ENCODE results near the gene SLX9. TPM values are rescaled to one million over a fixed set of nuclear protein-coding genes. Genes with fewer than 3 reads are reported as not detected.

Gene SLX9
- total and polyA plus RNA-seq, 2 donors (not counting 1 experiment from before 2014, with no cell fraction given): 11.7 to 15.9 TPM

DNA sequence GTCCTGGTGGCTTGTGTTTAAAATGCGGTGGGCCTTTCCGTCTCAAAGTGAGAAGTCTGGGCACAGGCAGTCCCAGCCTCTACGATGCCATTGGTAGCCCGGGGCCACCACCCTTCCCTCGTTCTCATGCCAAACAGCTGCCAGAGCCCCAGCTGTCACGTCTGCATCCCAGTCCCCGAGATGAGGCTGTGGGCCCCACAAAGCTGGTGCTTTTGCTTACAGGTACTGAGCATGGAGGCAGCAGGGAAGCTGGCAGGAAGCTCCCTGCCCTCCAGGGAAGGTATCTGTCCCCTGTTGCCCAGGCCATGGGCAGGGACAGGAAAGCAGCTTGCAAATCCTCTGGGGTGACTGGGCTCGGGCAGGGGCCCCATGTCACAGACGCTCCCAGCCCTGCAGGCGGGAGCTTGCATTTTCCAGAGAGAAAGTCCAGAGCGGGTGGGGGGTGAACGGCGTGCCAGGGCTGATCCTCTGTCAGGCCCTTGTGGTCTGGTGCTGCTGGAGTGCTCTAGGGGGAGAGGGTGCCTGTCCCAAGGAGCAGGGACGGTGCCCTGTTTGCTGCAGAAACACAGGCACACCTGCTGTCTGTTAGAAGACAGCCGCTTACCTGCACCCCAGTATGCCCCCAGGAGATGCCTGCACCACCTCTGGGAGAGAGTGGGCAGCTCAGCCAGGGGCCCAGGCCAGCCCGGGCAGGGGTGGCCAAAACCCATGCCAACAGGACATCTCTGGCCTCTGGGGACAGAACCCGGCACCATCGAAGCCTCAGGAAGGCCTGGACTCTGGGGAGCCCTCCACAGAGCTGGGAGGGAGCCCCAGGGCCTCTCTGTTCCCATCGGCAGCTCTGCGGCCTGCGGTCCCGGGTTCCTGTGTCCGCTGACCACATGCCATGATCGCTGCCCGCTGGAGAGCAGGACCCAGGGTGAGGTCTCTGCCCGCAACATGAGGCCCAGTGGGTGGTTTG is 45.9 kb downstream of the SLX9 start:
- Histone ChIP-seq H3K4me2 (replicated peaks; ENCODE audit: low read depth, low read length, poor library complexity, severe bottlenecking) (no peak overlapping the region), H2AFZ (ENCODE audit: insufficient read depth, low read depth, low read length, poor library complexity, severe bottlenecking) (no peak overlapping the region), H3K4me3 (ENCODE audit: control extremely low read depth in 1 of 5, extremely low read depth in 1 of 5, insufficient read depth in 1 of 5, low read depth in 2 of 5, low read length in 4 of 5) (no peak overlapping the region), H4K20me1 (ENCODE audit: control insufficient read depth, insufficient read depth, low read length, poor library complexity, severe bottlenecking) (no peaks in the 10 kb centered on the region), H3K9me3 (ENCODE audit: control extremely low read depth in 1 of 3, control insufficient read depth in 2 of 3, insufficient read depth in 1 of 3, low read length in 2 of 3) (peaks cover 0 to 3% (median 0%) of the 10 kb centered on the region in 3 donors), H3K79me2 (ENCODE audit: control insufficient read depth, insufficient read depth, low read length) (no peaks in the 10 kb centered on the region), H3K9ac (ENCODE audit: low read length) (no peak overlapping the region), H3K27me3 (replicated peaks in 1 of 4; ENCODE audit: control extremely low read depth in 1 of 4, control insufficient read depth in 3 of 4, insufficient read depth in 4 of 4, low read length in 3 of 4) (peaks cover 0 to 4% (median 0%) of the 10 kb centered on the region in 4 experiments), H3K27ac (ENCODE audit: low read length in 2 of 2) (no peak overlapping the region), H3K4me1 (ENCODE audit: control insufficient read depth in 2 of 2, insufficient read depth in 2 of 2, low read length in 2 of 2) (peaks cover 11 to 17% of the 10 kb centered on the region in 2 donors), H3K36me3 (replicated peaks in 1 of 2; ENCODE audit: control extremely low read depth in 1 of 2, control insufficient read depth in 1 of 2, extremely low read depth in 1 of 2, insufficient read depth in 2 of 2, low read length in 1 of 2) (no peaks in the 10 kb centered on the region)
- Mint-ChIP-seq H3K9me3 (ENCODE audit: insufficient read depth) (no peaks in the 10 kb centered on the region), H3K4me3 (no peak overlapping the region), H3K4me1 (peaks cover 6% of the 10 kb centered on the region), H3K27me3 (peaks cover 4% of the 10 kb centered on the region), H3K27ac (no peak overlapping the region)
- ChIA-PET CTCF (interaction anchor here (0.9 to 1.8 kb wide), 2 partner anchors 36 to 152 kb away, joined by 3 to 7 read pairs; no protein-coding TSS in a partner anchor), POLR2A (no interaction called here)
- 84% methylated on average over 26 of the region's 26 CpGs for WGBS (ENCODE audit: insufficient coverage)
- no peak for DNase-seq
- TF ChIP-seq, protein P1, sequence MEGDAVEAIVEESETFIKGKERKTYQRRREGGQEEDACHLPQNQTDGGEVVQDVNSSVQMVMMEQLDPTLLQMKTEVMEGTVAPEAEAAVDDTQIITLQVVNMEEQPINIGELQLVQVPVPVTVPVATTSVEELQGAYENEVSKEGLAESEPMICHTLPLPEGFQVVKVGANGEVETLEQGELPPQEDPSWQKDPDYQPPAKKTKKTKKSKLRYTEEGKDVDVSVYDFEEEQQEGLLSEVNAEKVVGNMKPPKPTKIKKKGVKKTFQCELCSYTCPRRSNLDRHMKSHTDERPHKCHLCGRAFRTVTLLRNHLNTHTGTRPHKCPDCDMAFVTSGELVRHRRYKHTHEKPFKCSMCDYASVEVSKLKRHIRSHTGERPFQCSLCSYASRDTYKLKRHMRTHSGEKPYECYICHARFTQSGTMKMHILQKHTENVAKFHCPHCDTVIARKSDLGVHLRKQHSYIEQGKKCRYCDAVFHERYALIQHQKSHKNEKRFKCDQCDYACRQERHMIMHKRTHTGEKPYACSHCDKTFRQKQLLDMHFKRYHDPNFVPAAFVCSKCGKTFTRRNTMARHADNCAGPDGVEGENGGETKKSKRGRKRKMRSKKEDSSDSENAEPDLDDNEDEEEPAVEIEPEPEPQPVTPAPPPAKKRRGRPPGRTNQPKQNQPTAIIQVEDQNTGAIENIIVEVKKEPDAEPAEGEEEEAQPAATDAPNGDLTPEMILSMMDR (IDR thresholded peaks at IDR 0.05): no peak
- no peak for TF ChIP-seq EZH2 (IDR thresholded peaks at IDR 0.05; ENCODE audit: borderline replicate concordance, insufficient read depth, low read depth, low read length, poor library complexity, severe bottlenecking)
- no peak for ATAC-seq (ENCODE audit: low read depth)
- intact Hi-C loops (cut with micrococcal nuclease): no loop called here
